Midbrain (tissue), 1 donor: ENCODE results near the gene FUT3.

Source experiments
- DNase-seq: peaks from one replicate; lab custom pipeline; 2025; lab: John Stamatoyannopoulos, UW

FUT3 gene

DNA sequence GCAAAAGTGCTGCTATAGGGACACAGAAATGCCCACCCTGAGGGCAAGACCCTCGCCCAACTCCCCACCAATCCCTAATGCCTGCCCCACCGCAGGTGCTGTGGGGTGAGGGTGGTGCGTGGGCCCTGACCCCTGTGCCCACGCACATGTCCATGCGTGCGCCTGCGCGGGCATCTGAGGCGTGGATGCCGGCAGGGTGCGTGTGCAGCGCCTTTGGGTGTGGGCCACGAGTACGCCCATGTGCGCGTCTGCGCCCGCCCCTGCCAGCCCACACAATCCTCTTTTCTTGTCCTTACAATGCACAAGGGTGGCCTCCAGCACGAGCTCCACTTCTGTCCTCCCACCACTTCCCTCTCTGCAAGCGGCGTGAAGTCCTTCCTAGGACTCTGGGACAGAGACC, 26.1 kb downstream of the FUT3 start:
- DNase-seq, result no peak

DNA sequence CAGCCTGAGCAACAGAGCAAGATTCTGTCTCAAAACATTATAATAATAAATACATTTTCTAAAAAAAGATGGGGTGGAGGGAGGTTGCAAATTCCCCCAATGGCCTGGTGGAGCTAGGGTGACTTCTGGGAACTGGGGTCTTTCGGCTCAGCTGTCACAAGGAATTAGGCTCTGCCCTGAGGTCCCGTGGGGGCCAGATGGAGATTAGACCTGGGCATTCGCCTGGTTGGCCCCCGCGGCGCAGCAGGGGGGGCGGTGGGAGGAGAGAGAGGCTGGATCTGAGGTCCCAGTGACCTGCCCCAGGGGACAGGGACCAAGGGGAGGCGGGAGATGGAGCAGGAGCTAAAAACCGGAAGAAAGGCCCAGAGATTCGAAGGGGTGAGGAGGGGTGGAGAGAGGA, 26.5 kb downstream of the FUT3 start:
- DNase-seq, result no peak

DNA sequence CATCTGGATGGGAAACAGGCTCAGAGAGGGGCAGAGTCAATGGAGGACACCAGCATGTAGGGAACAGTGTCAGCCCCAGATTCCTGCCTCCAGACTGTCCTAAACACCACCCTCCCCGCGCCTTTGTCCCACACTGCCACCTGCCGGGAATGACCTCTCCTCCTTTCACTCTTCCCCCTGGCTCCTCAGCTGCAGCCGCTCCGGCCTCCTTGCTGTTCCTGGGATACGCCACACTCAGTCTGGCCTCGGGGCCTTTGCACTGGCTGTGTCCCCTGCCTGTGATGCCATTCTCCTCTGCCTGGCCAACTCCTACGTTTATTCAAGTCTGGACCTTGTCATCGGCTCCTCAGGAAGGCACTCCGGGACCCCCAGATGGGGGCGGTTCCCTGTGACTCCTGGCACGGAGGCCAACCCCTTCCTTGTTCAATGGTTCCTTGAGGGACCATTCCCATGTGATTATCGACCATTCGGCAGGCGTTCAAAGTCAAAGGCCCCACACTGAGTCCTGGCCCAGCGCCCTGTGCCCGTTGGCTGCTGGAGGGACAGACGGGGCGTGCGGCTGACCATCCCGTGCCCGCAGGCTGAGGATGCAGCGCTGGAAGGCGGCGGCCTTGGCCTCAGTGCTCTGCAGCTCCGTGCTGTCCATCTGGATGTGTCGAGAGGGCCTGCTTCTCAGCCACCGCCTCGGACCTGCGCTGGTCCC, 27.5 kb downstream of the FUT3 start:
- DNase-seq, result no peak

DNA sequence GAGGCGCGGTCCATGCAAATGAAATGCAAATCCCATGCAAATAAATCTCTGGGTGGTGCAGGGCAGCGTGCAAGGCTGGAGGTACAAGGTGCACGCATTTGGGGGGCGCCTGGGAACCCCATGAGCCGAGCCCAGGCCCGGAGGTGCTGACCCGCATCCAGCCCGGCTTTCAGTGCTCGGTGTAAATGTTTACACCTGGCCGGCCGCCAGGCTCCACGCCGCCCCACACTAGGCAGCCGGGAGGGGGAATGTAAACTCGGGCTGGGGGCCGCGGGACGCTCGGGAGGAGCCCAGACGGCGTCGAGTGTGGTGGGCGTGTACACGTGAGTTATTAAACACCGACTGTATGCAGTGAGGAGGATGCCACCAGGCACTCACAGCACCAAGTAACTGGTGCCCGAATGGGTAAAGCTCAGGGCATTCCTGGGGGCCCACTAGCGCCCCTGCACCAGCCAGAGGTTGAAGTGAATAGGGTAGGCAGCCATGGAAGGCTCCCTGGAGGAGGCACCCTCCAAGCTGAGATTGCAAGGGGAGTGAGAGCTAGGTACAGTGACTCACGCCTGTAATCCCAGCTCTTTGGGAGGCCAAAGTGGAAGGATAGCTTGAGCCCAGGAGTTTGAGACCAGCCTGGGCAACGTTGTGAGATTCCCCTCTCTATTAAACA, 28.9 kb downstream of the FUT3 start:
- DNase-seq, result no peak

DNA sequence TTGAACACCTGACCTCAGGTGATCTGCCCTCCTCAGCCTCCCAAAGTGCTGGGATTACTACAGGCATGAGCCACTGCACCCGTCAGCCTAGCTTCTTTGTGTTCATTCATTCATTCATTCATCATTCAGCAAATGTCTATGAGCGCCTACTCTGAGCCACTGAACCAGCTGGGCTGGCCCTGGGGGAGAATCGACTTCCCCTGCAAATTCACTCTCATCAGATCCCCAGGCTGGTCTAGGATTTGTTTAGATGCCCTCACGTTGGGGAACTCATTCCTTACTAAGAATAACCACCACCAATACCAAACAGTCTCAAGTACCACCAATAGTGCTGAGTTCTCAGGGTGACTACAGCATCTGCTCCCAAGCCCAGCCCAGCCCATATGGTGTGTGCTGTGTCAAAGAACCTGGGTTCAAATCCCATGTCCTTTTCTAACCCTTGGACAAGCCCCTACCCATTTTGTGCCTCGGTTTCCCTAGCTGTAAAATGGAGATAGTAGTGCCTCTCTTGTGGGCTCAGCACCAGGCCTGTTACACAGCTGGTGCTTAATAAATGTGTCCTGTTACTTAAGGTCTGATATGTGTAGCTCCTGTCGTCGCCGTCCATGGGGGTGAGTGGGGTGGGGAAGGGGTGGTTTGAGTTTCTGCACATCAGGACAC, 29.6 kb downstream of the FUT3 start:
- no peak for DNase-seq

DNA sequence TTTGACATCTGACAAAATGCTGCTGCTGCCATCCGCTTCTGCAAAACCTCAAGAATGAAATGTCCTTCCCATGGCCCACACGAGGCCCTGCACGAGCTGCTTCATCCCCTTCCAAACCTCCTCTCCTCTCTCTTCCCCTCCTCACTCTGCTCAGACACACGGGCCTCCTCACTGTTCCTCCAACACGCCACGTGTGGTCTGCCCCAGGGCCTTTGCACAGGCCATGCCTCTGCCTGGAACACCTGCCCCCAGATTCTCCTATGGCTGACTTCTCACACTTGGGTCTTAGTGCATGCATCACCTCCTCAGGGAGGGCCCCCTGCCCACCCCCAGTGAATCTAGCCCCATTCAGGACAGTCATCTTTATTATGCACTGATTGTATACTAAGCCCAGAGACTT, 30.5 kb downstream of the FUT3 start:
- no peak for DNase-seq

DNA sequence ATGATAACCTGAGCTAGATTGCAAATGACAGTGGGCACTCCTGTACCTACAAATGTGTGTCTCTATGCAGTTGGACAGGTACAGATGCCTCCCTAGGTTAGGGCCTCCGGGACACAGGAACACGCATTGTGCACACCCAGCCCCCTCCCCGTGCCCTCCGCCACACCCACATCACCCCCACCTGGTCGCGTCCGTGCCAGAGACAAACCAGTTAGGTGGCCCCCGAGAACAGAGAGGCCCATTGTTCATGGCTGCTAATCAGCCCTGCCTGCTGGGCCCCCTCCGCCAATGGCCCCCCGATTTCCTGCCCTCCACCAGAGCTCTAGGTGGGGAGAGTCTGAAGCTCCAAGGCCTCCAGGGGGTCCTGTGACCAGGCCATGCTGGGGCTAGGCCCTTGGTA, 32.7 kb downstream of the FUT3 start:
- DNase-seq, result no peak

DNA sequence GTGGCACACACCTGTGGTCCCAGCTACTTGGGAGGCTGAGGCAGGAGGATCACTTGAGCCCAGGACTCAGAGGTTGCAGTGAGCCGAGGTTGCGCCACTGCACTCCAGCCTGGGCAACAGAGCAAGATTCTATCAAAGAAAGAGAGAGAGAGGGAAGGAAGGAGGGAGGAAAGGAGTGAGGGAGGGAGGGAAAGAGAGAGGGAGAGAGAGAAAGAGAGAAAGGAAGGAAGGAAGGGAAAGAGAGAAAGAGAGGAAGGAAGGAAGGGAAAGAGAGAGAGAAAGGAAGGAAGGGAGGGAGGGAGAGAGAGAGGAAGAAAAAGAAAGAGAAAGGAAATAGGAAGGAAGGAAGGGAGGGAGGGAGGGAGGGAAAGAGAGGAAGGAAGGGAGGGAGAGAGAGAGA, 34.0 kb downstream of the FUT3 start:
- no peak for DNase-seq

DNA sequence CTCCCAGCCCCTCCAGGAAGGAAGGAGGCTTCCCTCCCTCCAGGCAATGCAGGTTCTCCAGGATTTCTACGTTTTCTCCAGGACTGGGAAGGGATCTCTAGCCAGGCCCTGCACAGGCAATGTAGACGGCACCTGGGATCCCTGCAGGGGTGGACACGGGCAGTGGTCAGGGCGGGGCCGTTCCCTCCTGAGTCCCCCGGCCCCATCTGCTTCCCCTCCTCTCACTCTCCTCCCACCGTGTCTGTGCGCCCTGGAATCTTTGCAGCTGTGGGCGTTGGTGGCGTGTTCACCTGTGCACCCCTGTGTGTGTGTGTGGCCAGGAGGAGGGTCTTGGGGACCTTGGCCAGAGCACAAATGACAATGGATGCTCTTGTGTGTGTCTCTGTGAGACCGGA, 36.4 kb downstream of the FUT3 start:
- DNase-seq, result no peak

DNA sequence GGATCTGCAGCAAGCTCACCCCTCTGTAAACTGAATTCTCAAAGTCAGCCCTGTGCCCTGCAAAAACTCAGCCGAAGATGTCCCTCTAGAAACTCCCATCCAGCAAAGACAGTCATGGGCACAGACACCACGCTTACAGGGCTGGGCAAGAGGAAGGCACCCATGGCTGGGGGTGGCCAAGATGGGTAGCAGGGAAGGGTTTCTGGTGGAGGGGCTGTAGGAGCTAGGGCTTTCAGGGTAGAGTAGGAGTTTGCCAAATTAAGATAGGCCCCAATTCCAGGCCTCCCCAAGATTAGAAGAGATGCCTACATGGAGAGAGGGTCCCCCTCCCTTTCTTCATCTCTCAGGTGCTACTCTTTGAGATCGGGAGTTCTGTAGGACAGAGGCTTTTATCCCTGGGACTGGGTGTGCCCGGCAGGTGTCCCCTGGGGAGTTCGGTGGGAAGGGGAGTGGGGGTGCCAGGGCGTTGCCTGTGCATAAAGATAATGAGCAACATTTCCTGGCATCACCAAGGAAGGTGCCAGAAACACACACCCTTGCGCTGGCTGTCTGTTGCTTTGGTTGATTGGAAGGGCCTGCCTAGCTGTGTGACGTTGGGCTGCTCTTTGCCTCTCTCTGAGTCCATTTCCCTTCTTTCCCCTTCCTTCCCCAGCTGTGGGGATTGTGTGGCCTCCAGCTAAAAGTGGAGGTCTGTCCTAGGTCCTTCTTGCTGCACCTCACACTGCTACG, 37.0 kb downstream of the FUT3 start:
- no peak for DNase-seq

DNA sequence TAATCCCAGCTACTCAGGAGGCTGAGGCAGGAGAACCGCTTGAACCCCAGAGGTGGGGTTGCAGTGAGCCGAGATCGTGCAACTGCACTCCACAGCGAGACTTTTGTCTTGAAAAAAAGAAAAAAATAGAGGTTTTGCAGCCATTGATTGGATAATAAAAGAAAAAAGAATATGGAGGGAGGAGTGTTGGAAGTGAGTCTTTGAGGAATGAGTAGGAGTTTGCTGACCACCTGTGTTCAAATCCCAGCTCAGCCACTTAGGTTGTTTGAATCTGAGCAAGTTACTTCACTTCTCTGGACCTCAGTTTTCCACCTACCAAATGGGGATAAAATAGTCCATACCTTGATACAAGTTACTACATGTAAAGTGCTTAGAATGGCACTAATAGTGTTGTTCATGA, 40.1 kb downstream of the FUT3 start:
- no peak for DNase-seq

DNA sequence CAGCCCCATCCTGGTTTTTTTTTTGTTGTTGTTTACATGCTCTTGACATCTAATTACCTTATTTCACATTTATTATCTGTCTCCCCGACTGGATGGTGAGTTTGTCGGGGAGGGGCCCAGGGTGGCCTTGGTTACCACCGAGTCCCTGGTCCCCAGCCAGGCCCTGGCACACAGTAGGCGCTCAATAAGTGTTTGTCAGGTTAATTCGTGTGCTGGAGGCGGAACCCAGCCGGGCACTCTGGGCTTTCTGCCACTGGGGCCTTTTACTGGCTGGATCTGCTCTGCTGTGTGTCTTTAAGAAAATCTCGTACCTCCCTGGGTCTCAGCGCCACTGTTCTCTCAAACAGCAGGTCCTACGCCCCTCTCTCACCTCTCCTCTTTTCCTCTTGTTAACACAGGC, 41.8 kb downstream of the FUT3 start:
- no peak for DNase-seq

DNA sequence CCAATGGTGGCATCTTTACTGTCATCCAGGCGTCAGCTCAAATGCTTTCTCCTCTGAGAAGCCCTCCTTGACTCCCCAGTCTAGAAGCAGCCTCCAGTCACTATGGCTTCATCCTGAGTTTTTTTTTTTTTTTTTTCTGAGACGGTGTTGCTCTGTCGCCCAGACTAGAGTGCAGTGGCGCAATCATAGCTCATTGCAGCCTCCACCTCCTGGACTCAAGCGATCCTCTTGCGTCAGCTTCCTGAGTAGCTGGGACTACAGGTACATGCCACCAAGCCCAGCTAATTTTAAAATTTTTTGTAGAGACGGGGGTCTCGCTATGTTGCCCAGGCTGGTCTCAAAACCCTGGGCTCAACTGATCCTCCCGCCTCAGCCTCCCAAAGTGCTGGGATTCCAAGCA, 42.2 kb downstream of the FUT3 start:
- no peak for DNase-seq

DNA sequence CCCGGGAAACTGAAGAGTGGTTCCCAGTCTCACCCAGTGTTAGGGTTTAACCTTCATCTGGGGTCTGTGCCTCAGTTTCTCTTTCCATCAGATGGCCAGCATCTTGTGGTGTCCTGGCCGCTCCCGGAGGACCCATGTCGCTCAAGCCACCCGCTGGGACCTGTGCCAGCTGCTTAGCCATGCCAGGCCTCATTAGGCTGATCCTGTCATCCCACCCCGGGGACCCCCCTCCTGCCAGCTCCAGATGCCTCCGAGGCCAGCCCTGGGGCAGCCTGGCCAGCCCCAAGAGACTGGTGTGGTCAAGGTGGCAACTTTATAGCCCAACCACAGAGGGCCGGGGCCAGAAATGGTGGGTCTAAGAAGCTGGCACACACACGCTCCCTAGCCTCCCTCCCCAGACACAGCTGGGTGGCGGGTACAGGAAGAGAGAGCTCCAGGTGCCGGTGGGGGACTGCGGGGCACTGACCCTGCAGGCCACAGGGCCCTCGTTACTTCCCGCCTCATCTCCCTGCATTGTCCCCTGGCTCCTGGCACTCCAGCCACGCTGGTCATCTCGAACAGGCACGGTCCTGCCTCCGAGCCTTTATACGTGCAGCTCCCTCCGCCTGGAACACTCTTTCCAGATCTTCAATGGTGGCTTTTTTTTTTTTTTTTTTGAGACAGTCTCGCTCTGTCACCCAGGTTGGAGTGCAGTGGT, 43.0 kb downstream of the FUT3 start:
- DNase-seq, result no peak

DNA sequence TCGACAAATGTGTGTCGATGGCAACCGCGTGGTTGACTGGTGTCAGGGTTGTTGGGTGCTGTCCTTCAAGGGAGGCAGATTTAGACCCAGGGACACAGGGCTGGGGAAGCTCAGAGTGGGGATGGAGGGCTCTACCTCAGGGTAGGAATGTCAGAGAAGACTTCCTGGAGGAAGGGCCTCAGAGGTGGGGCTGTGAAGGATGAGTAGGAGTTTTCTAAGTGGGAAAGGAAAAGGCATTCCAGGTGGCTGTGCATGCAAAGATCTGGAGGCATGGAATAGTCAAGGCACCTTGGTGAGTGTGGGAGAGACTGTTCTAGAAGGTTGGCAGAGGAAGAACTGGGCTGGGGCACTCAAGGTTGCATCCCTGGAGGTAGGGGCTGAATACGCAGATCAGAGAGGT, 44.3 kb downstream of the FUT3 start:
- no peak for DNase-seq

DNA sequence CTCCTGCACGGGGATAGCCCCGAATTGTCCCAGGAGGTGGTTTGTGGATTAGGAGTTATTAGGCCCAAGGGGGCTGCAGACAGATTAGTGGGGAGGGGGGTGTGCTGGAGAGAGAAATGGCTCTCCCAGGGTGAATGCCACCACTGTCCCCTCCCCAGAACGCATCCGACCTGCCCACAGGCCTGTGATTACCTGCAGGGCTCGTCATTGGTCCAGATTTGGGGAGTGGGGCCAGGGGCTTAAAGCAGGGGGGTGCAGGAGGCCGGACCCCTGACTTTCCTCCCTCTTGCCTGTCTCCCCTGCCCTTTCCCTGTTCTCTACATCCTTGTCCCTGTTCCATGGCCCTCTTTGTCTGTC, 45.1 kb downstream of the FUT3 start:
- DNase-seq, result no peak

DNA sequence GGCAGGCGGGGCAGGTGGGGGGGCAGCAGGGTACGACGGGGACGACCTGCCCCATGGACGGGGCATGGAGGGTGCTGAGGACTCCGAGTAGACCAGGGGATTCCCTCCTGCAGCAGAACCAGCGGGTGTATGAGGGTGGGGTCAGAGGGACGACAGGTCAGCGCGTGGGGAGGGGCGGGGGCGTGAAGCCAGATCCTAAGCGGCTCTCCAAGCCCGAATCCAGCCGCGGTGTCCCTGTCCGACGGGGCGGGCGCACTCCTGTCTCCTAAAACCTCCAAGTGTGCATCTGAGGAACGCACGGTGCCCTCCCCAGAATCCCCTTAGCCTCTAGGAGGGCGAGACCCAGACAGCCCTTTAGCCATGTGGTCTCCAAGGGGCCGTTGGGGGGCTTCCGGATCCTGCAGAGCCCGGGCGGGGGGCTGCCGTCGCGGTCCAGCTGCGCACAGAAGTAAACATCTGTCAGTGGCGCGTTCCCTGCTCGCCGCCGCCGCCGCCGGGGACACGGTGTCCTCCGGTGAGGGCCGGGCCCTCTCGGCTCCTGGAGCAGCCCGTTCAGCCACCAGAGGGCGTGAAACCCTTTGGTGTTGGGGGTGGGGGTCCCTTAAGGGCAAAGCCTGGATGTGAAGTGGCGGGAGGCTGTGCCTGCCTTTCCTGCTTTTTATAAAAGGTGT, 45.7 kb downstream of the FUT3 start:
- peak; percentile 2 for DNase-seq

DNA sequence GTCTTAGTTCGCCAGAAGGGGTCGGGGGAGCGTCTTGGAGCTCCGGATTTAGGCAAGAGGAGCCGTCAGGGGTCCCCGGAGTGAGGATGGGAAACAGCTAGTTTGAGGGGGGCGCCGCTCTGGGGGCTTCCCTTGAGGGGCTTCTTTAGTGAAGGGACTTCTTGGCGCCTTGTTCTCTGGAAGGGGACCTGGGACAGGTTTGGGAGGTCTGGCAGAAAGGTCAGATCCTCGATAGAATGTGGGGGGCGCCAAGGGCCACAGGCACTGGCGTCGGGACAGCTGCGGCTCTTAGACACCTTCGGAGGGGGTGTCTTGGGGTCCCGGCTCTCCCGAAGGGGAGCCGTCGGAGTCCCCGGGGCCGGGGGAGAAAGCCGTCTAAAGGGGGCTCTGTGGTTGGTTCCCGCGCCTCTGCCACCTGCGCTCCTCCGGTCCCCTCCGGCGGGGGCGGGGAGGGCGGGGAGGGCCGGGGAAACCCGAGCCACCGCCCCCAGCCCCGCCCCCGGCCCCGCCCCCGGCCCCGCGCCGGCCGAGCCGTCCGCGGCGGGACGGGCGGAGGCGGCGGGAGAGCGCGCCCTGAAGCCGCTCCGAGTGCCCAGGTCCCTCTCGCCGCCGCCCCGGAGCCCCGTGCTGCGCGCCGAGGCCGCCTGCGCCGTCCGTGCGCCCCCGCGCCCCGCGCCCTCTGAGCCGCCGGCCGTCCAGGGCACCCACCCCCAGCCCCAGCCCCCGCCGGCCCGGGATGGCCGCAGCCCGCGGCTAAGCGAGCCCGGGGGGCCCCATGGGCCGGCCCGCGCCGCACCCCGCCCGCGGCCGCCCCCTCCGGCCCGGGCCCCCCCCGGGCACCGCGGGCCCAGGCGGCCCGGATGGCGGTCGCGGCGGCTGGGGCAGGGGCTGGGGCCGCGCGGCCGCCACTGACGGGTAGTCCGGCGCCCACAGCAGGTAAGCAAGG, 46.5 kb downstream of the FUT3 start, which contains the start of gene NRTN:
Gene NRTN (plus strand): TSS at position 552 of the 946 bp plus-strand sequence. CDS start 19,099 bp downstream, outside the sequence.
- DNase-seq, result no peak

DNA sequence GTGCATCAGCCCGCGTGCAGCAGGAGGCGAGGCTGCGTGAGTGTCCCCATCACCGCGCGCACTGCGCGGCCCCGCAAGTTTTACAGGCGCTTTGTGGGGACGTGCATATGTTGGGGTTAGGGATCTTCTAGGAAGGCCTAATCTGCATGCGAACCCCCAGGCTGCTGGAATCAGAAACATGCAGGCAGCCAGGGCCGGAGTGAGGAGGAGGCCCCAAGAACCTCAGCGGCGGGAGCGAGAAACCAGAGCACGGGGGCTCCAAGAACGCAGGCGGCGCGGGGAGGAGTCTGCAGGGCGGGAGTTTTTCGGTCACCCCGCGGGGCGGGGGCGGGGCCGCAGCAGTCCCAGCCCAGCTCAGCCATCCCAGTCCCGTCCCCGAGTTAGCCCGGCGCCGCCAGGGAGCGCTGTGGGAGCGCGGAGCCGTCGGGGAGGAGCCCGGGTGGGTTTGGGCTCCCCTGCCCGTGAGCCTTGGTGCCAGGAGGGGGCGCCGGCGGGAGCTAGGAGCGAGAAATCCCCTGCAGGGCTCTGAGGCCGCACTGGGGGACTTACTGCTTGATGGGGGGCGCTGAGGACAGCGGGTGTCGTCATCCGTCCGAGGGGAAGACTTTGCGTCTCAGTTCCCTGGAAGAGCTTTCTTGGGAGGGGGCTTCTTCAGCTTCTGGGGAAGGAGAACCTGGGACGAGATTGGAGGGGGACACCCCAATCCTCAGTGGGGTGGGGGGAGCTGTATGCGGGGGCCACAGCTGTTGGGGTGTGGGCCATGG, 47.3 kb downstream of the FUT3 start:
- DNase-seq, result peak; percentile 40

DNA sequence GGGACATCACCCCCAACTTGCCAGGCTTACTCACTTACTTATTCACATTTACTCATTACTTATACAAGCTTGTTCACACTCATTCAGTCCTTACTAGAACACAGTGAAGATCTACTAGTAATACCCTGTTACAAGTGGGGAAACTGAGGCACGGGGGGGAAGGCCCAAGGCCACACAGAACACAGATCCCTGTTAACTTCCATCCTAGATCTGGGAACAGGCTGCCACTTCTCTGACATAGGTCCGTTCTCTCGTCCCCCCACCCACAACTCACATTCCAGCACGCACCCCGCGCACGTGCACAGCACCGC, 47.9 kb downstream of the FUT3 start:
- no peak for DNase-seq
